GM19468 (cell line): ENCODE measurements around the gene NPHP4.
"Not testable (repeated sequence)": the region's sequence is repeated elsewhere in the genome, so short reads cannot be mapped to it uniquely, and the experiment has no call there.

ENCODE experiments used
- ATAC-seq: cut with Tn5 transposase; IDR thresholded peaks from one replicate; pipeline ENCODE4 v1.9.1; 2021; ENCODE audit warnings: mild to moderate bottlenecking, moderate library complexity, moderate number of reproducible peaks; ENCODE audit not compliant: unreplicated experiment; ENCODE audit errors: extremely low read depth

NPHP4 gene

GRCh38 chr1:5905436-5905835, 86.8 kb downstream of the NPHP4 start:
- ATAC-seq = no peak

DNA sequence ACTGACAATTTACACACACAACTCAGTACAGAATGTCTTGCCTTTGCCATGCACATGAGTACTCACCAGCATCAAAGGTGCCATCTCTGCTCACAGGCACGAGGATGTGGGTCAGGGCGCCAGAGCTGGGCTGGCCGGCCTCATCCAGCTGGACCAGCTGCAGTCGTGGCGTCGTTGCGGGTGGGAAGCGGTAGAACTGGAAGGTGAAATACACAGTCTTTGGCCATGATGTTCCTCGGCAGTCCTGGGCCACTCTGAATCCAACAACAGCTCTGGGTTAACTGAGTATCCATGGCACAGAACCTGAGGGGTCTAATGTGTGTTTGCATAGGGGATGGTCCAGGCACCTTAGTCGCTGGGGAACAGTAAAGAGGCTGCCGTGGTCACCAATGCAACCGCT, 87.7 kb downstream of the NPHP4 start:
- no peak for ATAC-seq

DNA sequence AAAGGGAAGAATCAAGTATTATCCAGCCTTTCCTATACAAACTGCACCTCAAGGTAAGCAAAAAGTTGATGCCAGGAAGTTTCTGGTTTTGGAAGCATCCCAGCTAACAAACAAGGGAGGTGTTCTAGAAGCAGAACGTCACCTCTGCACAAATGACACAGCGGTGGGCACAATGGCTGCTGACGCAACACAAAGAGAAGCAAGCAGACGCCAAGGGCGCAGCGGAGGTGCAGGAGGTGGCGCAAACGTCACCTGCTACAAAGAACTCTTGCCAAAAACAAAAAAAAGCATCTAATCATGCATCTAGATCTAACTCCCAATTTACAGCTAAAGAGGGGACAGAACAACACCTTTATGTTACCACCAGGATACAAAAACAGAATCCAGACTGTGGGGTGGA, 88.5 kb downstream of the NPHP4 start:
- ATAC-seq = no peak

DNA sequence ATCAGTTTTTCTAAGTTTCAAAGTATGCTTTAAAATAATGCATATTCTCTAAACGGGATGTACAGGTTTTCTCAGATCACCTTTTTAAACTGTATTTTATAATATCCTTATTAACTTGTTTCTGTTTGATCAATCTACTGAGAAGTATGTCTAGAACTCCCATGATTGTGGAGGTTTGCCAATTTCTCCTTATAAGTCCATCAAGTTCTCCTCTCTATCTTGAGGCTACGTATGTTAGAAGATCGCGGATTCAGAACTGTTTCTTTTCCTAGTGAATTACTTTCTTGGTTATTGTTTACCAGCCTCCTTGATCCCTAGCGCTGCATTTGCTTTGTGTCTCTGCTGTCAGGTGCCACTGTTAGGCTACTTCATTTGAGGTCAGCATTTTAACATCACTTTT, 89.2 kb downstream of the NPHP4 start:
- ATAC-seq = no peak

- no peak for ATAC-seq
Observed at GRCh38 chr1:5901841-5902240, 90.4 kb downstream of the NPHP4 start.

GRCh38 chr1:5901150-5901549, 91.1 kb downstream of the NPHP4 start:
- no peak for ATAC-seq

GRCh38 chr1:5898266-5898665, 94.0 kb downstream of the NPHP4 start:
- no peak for ATAC-seq

- ATAC-seq = no peak
Observed at GRCh38 chr1:5896706-5897660, 95.2 kb downstream of the NPHP4 start.

DNA sequence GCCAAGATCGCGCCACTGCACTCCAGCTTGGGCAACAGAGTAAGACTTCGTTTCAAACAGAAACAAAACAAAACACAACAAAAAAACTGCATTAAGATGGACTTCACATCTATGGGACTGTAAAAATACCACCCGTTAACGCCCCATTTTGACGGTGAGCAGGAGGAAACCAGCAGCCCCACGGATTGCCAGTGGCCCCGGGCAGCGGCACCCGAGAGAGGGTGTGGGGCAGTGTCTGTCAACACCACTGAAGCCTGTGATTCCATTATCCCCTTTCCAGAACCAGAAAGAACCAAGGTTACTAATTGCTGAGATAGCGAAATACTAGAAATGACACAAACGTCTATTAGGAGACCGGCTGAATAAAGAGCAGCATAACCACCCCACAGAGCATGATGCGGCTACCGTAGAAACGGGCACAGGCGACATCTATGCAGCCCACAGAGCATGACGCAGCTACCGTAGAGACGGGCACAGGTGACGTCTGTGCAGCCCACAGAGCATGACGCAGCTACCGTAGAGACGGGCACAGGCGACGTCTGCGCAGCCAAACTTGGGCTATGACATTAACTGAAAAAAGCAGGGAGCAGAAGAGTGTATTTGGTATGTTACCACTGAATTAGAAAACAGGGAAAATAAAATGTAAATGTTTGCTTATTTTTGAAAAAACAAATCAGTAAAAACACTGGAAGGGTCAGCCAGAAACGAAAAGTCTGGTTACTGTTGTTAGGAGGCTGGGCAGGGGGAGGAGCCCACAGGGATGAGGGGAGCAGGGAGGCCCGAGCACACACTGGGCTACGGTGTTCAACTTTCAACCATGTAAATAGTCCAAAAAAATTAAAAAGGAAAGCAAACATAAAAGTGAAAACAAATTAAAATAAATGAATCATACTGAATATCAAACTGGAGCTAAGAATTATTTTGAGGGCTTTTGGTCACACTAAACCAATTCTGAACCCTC, 96.5 kb downstream of the NPHP4 start:
- no peak for ATAC-seq

DNA sequence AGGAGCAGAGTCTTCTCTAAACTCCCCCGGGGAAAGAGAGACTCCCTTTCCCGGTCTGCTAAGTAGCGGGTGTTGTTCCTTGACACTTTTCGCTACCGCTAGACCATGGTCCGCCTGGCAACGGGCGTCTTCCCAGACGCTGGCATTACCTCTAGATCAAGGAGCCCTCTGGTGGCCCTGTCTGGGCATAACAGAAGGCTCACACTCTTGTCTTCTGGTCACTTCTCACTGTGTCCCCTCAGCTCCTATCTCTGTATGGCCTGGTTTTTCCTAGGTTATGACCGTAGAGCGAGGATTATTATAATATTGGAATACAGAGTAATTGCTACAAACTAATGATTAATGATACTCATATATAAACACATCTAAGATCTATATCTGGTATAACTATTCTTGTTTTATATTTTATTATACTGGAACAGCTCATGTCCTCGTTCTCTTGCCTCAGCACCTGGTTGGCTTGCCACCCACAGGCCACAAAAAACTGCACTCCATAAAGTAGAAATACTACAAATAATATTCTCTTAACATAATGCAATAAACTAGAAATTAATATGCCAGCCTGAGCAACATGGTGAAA, 98.4 kb downstream of the NPHP4 start:
- ATAC-seq = not testable (repeated sequence)

- ATAC-seq = no peak
Observed at GRCh38 chr1:5892329-5892728, 99.9 kb downstream of the NPHP4 start.

GRCh38 chr1:5891736-5892135, 100.5 kb downstream of the NPHP4 start:
- ATAC-seq = no peak

DNA sequence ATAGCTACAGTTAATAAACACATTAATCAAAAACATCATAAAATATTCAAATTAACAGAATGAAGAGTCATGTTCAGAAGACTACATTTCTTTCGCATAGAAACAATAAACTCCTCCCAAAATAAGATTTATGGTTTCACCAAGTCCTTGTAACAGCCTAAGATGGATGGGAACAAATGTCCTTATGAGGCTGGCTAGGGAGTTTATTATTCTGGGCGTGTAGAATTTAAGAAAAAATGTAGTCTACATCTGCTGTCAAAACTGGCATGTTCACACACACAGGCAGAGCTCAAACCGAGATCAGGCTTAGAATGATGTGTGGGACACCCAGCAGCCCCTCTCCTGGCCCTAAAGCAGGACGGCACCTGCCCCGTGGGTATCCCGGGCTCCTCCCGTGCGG, 101.1 kb downstream of the NPHP4 start:
- ATAC-seq = no peak

DNA sequence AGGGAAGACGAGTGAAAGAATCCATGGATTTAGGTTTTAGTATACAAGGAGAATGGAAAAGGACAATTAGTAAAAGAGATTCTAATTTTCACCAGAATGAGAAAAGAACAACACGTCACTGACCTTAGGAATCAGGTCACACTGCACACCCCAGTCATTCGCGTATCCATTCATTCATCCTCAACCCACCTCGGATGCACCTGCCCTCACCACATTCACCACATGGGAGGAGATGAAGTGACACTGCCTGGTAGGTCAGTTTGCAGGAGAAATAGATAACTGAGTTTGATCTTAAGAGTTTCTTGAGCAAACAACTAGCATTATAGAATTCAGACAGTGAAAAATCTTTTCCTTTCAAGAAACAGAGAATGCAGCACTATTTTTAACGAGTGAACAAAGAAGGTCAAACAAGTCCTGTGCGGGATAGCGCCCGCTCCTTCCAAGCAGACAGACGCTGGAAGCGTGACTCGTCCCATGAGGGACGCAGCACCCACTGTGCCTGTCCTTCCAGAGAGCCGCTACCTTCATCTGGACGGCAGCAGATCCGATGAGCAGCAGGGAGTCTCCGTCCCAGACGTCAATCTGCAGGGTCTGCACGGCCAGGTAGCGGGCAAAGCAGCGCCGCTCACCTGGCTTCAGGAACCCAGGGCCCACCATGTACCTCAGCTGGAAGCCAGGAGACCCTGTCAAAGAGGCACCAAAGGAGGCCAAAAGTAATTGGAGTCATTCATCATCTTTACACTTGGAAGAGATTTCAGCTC, 101.7 kb downstream of the NPHP4 start:
- ATAC-seq = no peak

GRCh38 chr1:5889901-5890300, 102.3 kb downstream of the NPHP4 start:
- ATAC-seq = no peak

DNA sequence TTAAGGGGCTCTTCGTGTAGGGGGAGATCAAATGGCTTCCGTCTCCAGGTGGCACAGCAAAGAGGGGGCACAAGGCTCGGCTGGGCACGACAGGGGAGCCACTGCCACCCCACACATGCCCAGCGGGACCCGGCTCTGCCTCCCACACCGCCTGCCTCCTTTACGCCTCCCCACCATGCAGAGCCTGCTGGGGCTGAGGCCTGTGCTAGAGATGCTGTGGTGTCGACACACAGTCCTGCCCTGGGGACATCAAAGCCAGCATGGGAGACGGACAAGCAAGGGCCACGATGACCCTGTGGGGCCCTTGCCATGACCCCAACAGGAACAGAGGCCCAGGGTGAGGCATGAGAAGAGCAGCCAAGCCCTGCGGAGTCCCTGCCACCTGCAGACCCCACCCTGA, 102.8 kb downstream of the NPHP4 start:
- no peak for ATAC-seq

DNA sequence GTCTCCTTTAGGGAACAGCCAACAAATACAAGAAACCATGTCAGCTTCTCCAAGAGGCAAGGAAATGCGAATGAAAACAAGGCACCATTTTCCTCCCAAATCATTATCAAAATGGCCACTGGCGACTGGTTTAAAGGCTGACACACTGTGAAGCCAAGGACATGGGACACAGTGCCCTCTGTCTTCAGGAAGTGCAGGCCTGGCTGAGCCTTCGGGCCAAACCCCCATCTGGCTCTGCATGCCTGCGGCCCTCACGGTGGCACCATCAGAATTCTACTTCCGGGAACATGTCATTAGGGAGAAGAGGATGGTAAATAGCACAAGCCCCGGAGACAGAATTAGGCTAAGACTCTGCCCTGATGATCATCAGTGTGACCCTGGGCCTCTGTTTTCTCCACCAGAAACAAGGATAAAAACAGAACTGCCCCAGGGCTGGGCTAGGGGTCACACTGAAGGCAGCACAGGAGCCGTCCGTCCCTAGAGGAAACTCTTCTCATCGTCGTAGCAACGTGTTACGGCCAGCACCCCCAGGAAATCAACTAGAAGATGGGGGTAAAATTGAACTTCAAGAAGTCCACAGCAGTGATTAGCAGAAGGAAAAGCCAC, 103.5 kb downstream of the NPHP4 start:
- no peak for ATAC-seq

GRCh38 chr1:5887971-5888361, 104.3 kb downstream of the NPHP4 start:
- no peak for ATAC-seq

DNA sequence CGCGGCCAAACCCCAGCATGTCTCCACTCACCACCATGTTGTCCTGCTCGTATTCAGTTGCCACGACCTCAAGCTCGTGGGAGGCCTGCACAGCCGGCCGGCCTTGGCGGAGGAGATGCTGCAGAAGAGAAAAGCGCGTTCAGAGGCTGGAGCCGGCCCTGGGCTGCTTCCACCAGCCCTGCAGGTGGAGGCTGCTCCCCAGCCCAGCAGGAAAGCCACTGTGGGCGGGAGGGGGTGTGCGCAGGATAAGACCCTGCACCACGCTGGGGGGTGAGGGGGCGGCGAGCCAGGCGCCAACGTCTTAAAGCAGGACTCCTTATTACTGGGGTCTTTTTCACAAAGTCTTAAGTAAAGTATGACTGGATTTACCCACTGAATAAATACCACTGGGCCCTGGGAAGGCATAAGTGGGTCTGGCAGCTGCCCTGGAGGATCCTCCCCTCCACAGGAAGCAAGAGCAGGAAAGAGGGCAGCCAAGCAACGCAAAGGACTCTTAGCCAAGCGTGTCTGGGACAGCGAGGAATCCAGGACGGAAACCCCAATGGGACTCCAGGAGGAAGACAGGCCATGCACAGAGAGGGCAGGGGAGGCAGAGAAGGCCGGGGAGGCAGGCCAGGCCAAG, 104.8 kb downstream of the NPHP4 start:
- ATAC-seq = no peak
